Mesenchymal stem cell (in vitro differentiated cells and primary cell): ENCODE data around the gene HERPUD1.

Experiments used
- DNase-seq: peaks from one replicate; pipeline ENCODE4 v3.0.0-alpha.2; 2013
- H2AFZ ChIP-seq: one replicate; pipeline ENCODE4 v1.6.1; 2013; ENCODE audit warnings: low read depth, mild to moderate bottlenecking, control low read depth, inconsistent platforms, low read length, moderate library complexity
- H2AK5ac ChIP-seq: 2 replicates; pipeline ENCODE4 v1.6.1; 2013; ENCODE audit warnings: low read length, moderate library complexity, mild to moderate bottlenecking, inconsistent platforms; ENCODE audit not compliant: severe bottlenecking
- H2BK120ac ChIP-seq: one replicate; pipeline ENCODE4 v1.6.1; 2013; ENCODE audit warnings: low read depth, mild to moderate bottlenecking, inconsistent platforms, low read length, moderate library complexity
- H2BK12ac ChIP-seq, 2 experiments: one replicate each; pipeline ENCODE4 v1.6.1; 2013; ENCODE audit warnings: inconsistent platforms in 2 of 2, low read length in 2 of 2, mild to moderate bottlenecking in 2 of 2, moderate library complexity in 2 of 2, control low read depth in 1 of 2
- H2BK15ac ChIP-seq: one replicate; pipeline ENCODE4 v1.6.1; 2013; ENCODE audit warnings: mild to moderate bottlenecking, low read depth, inconsistent platforms; ENCODE audit not compliant: poor library complexity, severe bottlenecking
- H2BK5ac ChIP-seq: 2 replicates; pipeline ENCODE4 v1.6.1; 2013; ENCODE audit warnings: low read depth, mild to moderate bottlenecking, low read length, control low read depth, inconsistent platforms; ENCODE audit not compliant: poor library complexity, severe bottlenecking
- H3K14ac ChIP-seq, 2 experiments: one replicate each; pipeline ENCODE4 v1.6.1; 2013; ENCODE audit warnings: inconsistent platforms in 2 of 2, low read length in 2 of 2, control low read depth in 1 of 2, mild to moderate bottlenecking in 1 of 2, moderate library complexity in 1 of 2
- H3K18ac ChIP-seq, 2 experiments: one replicate each; pipeline ENCODE4 v1.6.1; 2013; ENCODE audit warnings: inconsistent platforms in 2 of 2, low read length in 2 of 2, control low read depth in 1 of 2, low read depth in 1 of 2, mild to moderate bottlenecking in 1 of 2
- H3K23ac ChIP-seq, 2 experiments: one replicate each; pipeline ENCODE4 v1.6.1; 2013; ENCODE audit warnings: inconsistent platforms in 2 of 2, low read length in 2 of 2, mild to moderate bottlenecking in 2 of 2, moderate library complexity in 2 of 2, control low read depth in 1 of 2
- H3K27ac ChIP-seq: 2 replicates; pipeline ENCODE4 v1.5.1; 2013; ENCODE audit warnings: mild to moderate bottlenecking, moderate library complexity, low read length, control low read depth, inconsistent platforms; ENCODE audit not compliant: poor library complexity, severe bottlenecking
- H3K27me3 ChIP-seq, 2 experiments: 2 replicates each; pipeline versions ENCODE4 v1.6.1 to v1.7.0; 2013; ENCODE audit warnings: low read length in 2 of 2, mild to moderate bottlenecking in 2 of 2, moderate library complexity in 2 of 2, control low read depth in 1 of 2, inconsistent platforms in 1 of 2; ENCODE audit not compliant: control insufficient read depth in 1 of 2, insufficient read depth in 1 of 2
- H3K36me3 ChIP-seq, 2 experiments: 2 replicates each; pipeline versions ENCODE4 v1.6.1 to v1.7.0; 2013; ENCODE audit warnings: low read length in 2 of 2, control low read depth in 1 of 2, inconsistent platforms in 1 of 2, low read depth in 1 of 2, mild to moderate bottlenecking in 1 of 2; ENCODE audit not compliant: insufficient read depth in 2 of 2, control insufficient read depth in 1 of 2
- H3K4ac ChIP-seq, 2 experiments: one replicate each; pipeline ENCODE4 v1.6.1; 2013; ENCODE audit warnings: inconsistent platforms in 2 of 2, low read length in 2 of 2, mild to moderate bottlenecking in 2 of 2, moderate library complexity in 2 of 2, control low read depth in 1 of 2, low read depth in 1 of 2
- H3K4me1 ChIP-seq: 2 replicates; pipeline ENCODE4 v1.6.1; 2013; ENCODE audit warnings: low read depth, low read length, control low read depth; ENCODE audit not compliant: control insufficient read depth, insufficient read depth
- H3K4me2 ChIP-seq: 2 replicates; pipeline ENCODE4 v1.6.1; 2013; ENCODE audit warnings: low read length, mild to moderate bottlenecking, inconsistent platforms; ENCODE audit not compliant: poor library complexity, severe bottlenecking
- H3K4me3 ChIP-seq, 2 experiments: 2 replicates each; pipeline versions ENCODE4 v1.5.1 to v1.7.0; 2013; ENCODE audit warnings: low read length in 2 of 2, mild to moderate bottlenecking in 2 of 2, control low read depth in 1 of 2, low read depth in 1 of 2; ENCODE audit not compliant: insufficient read depth in 1 of 2
- H3K79me1 ChIP-seq: replicated peaks from 2 replicates; pipeline ENCODE4 v1.6.1; 2013; ENCODE audit warnings: mild to moderate bottlenecking, control low read depth, low read length, inconsistent platforms; ENCODE audit not compliant: poor library complexity, severe bottlenecking
- H3K9ac ChIP-seq: 2 replicates; pipeline ENCODE4 v1.7.0; 2013; ENCODE audit warnings: mild to moderate bottlenecking, low read length, moderate library complexity
- H3K9me3 ChIP-seq: 2 replicates; pipeline ENCODE4 v1.7.0; 2013; ENCODE audit warnings: mild to moderate bottlenecking, low read length; ENCODE audit not compliant: control insufficient read depth
- H4K8ac ChIP-seq: one replicate; pipeline ENCODE4 v1.6.1; 2013; ENCODE audit warnings: inconsistent platforms, mild to moderate bottlenecking, low read length, moderate library complexity
- H4K91ac ChIP-seq: one replicate; pipeline ENCODE4 v1.6.1; 2013; ENCODE audit warnings: mild to moderate bottlenecking, low read length, inconsistent platforms
- WGBS: methylation state at CpG from one replicate; pipeline ENCODE4 v1.1.7; 2013; ENCODE audit warnings: mixed read lengths; 5-methylcytosine and 5-hydroxymethylcytosine counted together

HERPUD1 gene

GRCh38 chr16:56982695-56983094, 50.8 kb downstream of the HERPUD1 start:
- Histone ChIP-seq H3K18ac (no peak overlapping the region), H3K27me3 (no peaks in the 10 kb centered on the region), H3K4ac (no peak overlapping the region), H3K23ac (no peak overlapping the region), H2BK5ac (no peak overlapping the region), H3K4me2 (no peak overlapping the region), H2BK120ac (no peak overlapping the region), H4K8ac (no peak overlapping the region), H3K14ac (no peak overlapping the region), H2AFZ (no peak overlapping the region), H3K4me1 (peaks cover 7% of the 10 kb centered on the region), H3K9ac (no peak overlapping the region), H3K9me3 (no peaks in the 10 kb centered on the region), H4K91ac (no peak overlapping the region), H2AK5ac (no peak overlapping the region), H2BK12ac (no peak overlapping the region), H3K79me1 (no peaks in the 10 kb centered on the region), H2BK15ac (no peak overlapping the region), H3K36me3 (peaks cover 0 to 15% of the 10 kb centered on the region in 2 experiments), H3K4me3 (no peak overlapping the region), H3K27ac (no peak overlapping the region)
- WGBS: 88% methylated on average over 2 of the region's 2 CpGs
- no peak for DNase-seq

- Histone ChIP-seq H2AFZ (no peak overlapping the region), H3K27ac (no peak overlapping the region), H3K4me1 (peaks cover 8% of the 10 kb centered on the region), H2BK15ac (peak overlapping the region; percentile 21), H3K4me3 (no peak overlapping the region), H2BK5ac (no peak overlapping the region), H3K23ac (no peak overlapping the region), H2AK5ac (no peak overlapping the region), H3K18ac (peak overlapping the region in 1 of 2 experiments; percentile 46), H3K36me3 (peaks cover 0 to 15% of the 10 kb centered on the region in 2 experiments), H2BK120ac (no peak overlapping the region), H3K4me2 (no peak overlapping the region), H2BK12ac (no peak overlapping the region), H3K79me1 (no peaks in the 10 kb centered on the region), H3K9ac (no peak overlapping the region), H3K14ac (no peak overlapping the region), H4K91ac (no peak overlapping the region), H3K9me3 (no peaks in the 10 kb centered on the region), H3K27me3 (no peaks in the 10 kb centered on the region), H4K8ac (no peak overlapping the region), H3K4ac (no peak overlapping the region)
- 85% methylated on average over 6 of the region's 9 CpGs for WGBS
- DNase-seq: no peak
Observed at GRCh38 chr16:56983211-56983751, 51.3 kb downstream of the HERPUD1 start.

GRCh38 chr16:56984639-56985038, 52.7 kb downstream of the HERPUD1 start:
- H2AFZ ChIP-seq: no peak overlapping the region
- peak overlapping the region in 1 of 2 experiments; percentile 29 for H2BK12ac ChIP-seq
- no peak overlapping the region for H3K4me2 ChIP-seq
- no peak overlapping the region for H3K18ac ChIP-seq
- no peak overlapping the region for H2BK5ac ChIP-seq
- H3K9ac ChIP-seq: peak overlapping the region; percentile 76
- no peak overlapping the region for H2BK120ac ChIP-seq
- H4K8ac ChIP-seq: no peak overlapping the region
- no peaks in the 10 kb centered on the region for H3K27me3 ChIP-seq
- H3K4me3 ChIP-seq: peak overlapping the region in 1 of 2 experiments; percentile 57
- no peak overlapping the region for H3K23ac ChIP-seq
- H3K4me1 ChIP-seq: peaks cover 16% of the 10 kb centered on the region
- H3K14ac ChIP-seq: no peak overlapping the region
- DNase-seq: no peak
- H3K27ac ChIP-seq: no peak overlapping the region
- no peak overlapping the region for H3K4ac ChIP-seq
- no peak overlapping the region for H4K91ac ChIP-seq
- WGBS: 99% methylated on average over 6 of the region's 6 CpGs
- no peak overlapping the region for H2AK5ac ChIP-seq
- no peak overlapping the region for H2BK15ac ChIP-seq
- no peaks in the 10 kb centered on the region for H3K9me3 ChIP-seq
- no peaks in the 10 kb centered on the region for H3K79me1 ChIP-seq
- H3K36me3 ChIP-seq: peaks cover 0 to 15% of the 10 kb centered on the region in 2 experiments

GRCh38 chr16:56985288-56985961, 53.5 kb downstream of the HERPUD1 start:
- no peak overlapping the region for H3K23ac ChIP-seq
- WGBS: 37% methylated on average over 7 of the region's 7 CpGs
- peak overlapping the region; percentile 52 to 89 for H3K4ac ChIP-seq

More at GRCh38 chr16:56985288-56985961, 53.5 kb downstream of the HERPUD1 start:
- Histone ChIP-seq H2BK12ac (peak overlapping the region; percentile 69 to 72), H3K4me3 (peak overlapping the region in 1 of 2 experiments; percentile 57), H4K8ac (peak overlapping the region; percentile 91), H3K18ac (peak overlapping the region; percentile 73 to 85), H2BK15ac (peak overlapping the region; percentile 76), H2AK5ac (no peak overlapping the region), H3K14ac (peak overlapping the region in 1 of 2 experiments; percentile 13), H3K79me1 (no peaks in the 10 kb centered on the region), H3K36me3 (peaks cover 0 to 15% of the 10 kb centered on the region in 2 experiments), H3K27ac (peak overlapping the region; percentile 19), H2BK120ac (peak overlapping the region; percentile 71), H3K27me3 (no peaks in the 10 kb centered on the region), H3K4me2 (no peak overlapping the region), H3K4me1 (peaks cover 19% of the 10 kb centered on the region), H2BK5ac (no peak overlapping the region), H3K9ac (peak overlapping the region; percentile 76), H2AFZ (no peak overlapping the region), H3K9me3 (no peaks in the 10 kb centered on the region), H4K91ac (peak overlapping the region; percentile 72)
- peak; percentile 93 for DNase-seq
